ENCODE measurements around the gene SSRP1. TPM values are rescaled to one million over a fixed set of nuclear protein-coding genes. Genes with fewer than 3 reads are reported as not detected.
"Not testable (repeated sequence)": the region's sequence is repeated elsewhere in the genome, so short reads cannot be mapped to it uniquely, and the experiment has no call there.

The SSRP1 gene
- total and polyA plus RNA-seq, 2 donors (not counting 1 experiment from before 2014, with no cell fraction given), result 52.7 to 94.1 TPM

DNA sequence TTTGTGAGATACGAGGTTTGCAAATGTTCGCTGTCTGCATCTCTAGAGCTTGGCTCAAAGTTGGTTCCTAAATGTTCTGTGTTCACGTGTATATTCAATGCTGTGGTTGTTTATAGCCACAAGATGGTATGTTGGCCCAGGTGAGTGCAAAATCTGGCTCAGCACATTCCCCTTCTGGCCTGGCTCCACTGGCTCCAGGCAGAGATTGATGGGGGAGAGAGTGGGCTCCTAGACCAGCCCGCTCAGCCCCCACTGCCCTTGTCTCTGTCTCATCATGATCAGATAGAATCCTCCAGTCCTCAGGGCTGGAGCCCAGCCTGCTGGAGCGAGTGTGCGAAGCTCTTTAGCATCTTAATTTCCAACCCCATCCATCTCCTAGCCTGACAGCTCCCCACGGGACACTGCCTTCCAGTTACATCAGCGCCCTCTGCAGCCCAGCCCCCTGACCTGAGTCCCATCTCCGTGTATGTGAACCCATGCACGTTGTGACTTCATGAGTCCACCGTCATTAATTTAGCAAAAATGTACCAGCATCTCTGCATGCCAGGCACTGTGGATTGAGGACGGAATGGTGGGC lies 4.4 kb upstream of the SSRP1 start:
- Histone ChIP-seq H3K9ac (ENCODE audit: insufficient read depth, low read length) (no peak overlapping the region), H3K27ac (ENCODE audit: insufficient read depth, low read length) (no peak overlapping the region), H3K4me1 (ENCODE audit: control insufficient read depth, extremely low read depth, insufficient read depth, low read length) (peaks cover 4% of the 10 kb centered on the region), H3K36me3 (ENCODE audit: control insufficient read depth, insufficient read depth, low read length) (no peaks in the 10 kb centered on the region), H3K9me3 (ENCODE audit: control insufficient read depth, insufficient read depth, low read depth, low read length) (no peaks in the 10 kb centered on the region), H4K20me1 (ENCODE audit: control insufficient read depth, extremely low read depth, insufficient read depth, low read length) (no peaks in the 10 kb centered on the region), H3K4me3 (replicated peaks in 1 of 4; ENCODE audit: control extremely low read depth in 1 of 4, insufficient read depth in 1 of 4, low read depth in 3 of 4, low read length in 4 of 4) (no peak overlapping the region), H3K27me3 (ENCODE audit: control insufficient read depth, insufficient read depth, low read length) (peaks cover 16% of the 10 kb centered on the region), H2AFZ (ENCODE audit: low read length) (no peak overlapping the region), H3K4me2 (ENCODE audit: extremely low read depth, insufficient read depth, low read length) (no peak overlapping the region), H3K79me2 (ENCODE audit: control insufficient read depth, insufficient read depth, low read length) (peaks cover 7% of the 10 kb centered on the region)
- TF ChIP-seq EZH2 (IDR thresholded peaks at IDR 0.05; ENCODE audit: low read length, missing control alignments), result no peak
- TF ChIP-seq, protein P1, sequence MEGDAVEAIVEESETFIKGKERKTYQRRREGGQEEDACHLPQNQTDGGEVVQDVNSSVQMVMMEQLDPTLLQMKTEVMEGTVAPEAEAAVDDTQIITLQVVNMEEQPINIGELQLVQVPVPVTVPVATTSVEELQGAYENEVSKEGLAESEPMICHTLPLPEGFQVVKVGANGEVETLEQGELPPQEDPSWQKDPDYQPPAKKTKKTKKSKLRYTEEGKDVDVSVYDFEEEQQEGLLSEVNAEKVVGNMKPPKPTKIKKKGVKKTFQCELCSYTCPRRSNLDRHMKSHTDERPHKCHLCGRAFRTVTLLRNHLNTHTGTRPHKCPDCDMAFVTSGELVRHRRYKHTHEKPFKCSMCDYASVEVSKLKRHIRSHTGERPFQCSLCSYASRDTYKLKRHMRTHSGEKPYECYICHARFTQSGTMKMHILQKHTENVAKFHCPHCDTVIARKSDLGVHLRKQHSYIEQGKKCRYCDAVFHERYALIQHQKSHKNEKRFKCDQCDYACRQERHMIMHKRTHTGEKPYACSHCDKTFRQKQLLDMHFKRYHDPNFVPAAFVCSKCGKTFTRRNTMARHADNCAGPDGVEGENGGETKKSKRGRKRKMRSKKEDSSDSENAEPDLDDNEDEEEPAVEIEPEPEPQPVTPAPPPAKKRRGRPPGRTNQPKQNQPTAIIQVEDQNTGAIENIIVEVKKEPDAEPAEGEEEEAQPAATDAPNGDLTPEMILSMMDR (conservative IDR thresholded peaks at IDR 0.05 in 1 of 2, IDR thresholded peaks at IDR 0.05 in 1 of 2; ENCODE audit: low read depth in 1 of 2, low read length in 2 of 2), result peak in 1 of 2 donors; percentile 24
- DNase-seq (ENCODE audit: low read depth in 2 of 2), result peak in 1 of 2 donors; percentile 26

DNA sequence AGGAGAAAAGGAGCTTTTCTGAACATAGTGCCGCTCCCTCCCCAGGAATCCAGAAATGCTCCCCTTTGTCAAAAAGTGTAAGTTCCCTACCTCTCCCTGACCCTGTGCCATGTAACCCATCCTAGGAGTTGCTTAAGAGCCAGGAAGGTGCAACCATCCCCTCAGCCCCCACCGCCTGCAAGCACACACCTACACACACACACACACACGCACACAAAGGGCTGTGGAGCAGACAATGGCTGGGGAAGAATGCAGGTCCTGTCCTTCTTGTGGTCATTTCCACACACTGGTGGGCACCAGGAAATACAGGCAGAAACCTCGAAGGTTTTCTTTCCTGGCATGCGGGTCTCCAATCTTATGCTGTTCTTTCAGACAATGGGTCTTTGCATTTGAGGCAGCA lies 3.6 kb upstream of the SSRP1 start:
- Histone ChIP-seq H2AFZ (ENCODE audit: low read length) (no peak overlapping the region), H3K9ac (ENCODE audit: insufficient read depth, low read length) (no peak overlapping the region), H3K27me3 (ENCODE audit: control insufficient read depth, insufficient read depth, low read length) (peaks cover 16% of the 10 kb centered on the region), H3K4me2 (ENCODE audit: extremely low read depth, insufficient read depth, low read length) (no peak overlapping the region), H3K4me3 (replicated peaks in 1 of 4; ENCODE audit: control extremely low read depth in 1 of 4, insufficient read depth in 1 of 4, low read depth in 3 of 4, low read length in 4 of 4) (no peak overlapping the region), H4K20me1 (ENCODE audit: control insufficient read depth, extremely low read depth, insufficient read depth, low read length) (no peaks in the 10 kb centered on the region), H3K79me2 (ENCODE audit: control insufficient read depth, insufficient read depth, low read length) (peaks cover 15% of the 10 kb centered on the region), H3K9me3 (ENCODE audit: control insufficient read depth, insufficient read depth, low read depth, low read length) (no peaks in the 10 kb centered on the region), H3K36me3 (ENCODE audit: control insufficient read depth, insufficient read depth, low read length) (no peaks in the 10 kb centered on the region), H3K4me1 (ENCODE audit: control insufficient read depth, extremely low read depth, insufficient read depth, low read length) (peaks cover 7% of the 10 kb centered on the region), H3K27ac (ENCODE audit: insufficient read depth, low read length) (no peak overlapping the region)
- TF ChIP-seq, protein P1 (conservative IDR thresholded peaks at IDR 0.05 in 1 of 2, IDR thresholded peaks at IDR 0.05 in 1 of 2; ENCODE audit: low read depth in 1 of 2, low read length in 2 of 2), result no peak
- no peak for TF ChIP-seq EZH2 (IDR thresholded peaks at IDR 0.05; ENCODE audit: low read length, missing control alignments)
- no peak for DNase-seq (ENCODE audit: low read depth in 2 of 2)

DNA sequence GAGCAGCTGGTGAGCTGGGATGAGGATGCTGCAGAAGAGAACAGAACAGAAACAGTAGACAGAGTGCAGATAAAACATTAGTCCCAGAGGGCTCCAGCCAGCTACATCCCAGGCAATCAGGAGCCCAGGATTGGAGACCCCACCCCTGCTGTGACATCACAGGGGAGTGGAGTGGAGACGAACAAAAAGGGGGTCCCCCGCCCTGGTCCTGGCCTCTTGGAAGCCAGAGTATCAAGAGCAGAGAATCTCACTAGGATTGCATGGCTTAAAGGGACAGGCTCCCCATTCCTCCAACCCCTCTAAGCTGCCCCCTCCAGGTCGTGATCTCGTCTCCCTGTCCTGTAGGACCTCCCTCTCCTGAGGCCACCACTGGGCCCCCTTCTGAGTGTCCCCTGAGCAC lies 2.5 kb upstream of the SSRP1 start, which contains the start of gene P2RX3:
Gene P2RX3, plus strand, starts transcription at position 211 of the 400 bp plus-strand sequence. CDS start 199 bp downstream, outside the sequence.
- no peak within 1 kb of the TSS for H3K4me3 ChIP-seq (replicated peaks in 1 of 4; ENCODE audit: control extremely low read depth in 1 of 4, insufficient read depth in 1 of 4, low read depth in 3 of 4, low read length in 4 of 4)
- H3K9me3 ChIP-seq (ENCODE audit: control insufficient read depth, insufficient read depth, low read depth, low read length), result no peaks in the 10 kb centered on the region
- peaks cover 25% of the 10 kb centered on the region for H3K79me2 ChIP-seq (ENCODE audit: control insufficient read depth, insufficient read depth, low read length)
- no peaks in the 10 kb centered on the region for H3K36me3 ChIP-seq (ENCODE audit: control insufficient read depth, insufficient read depth, low read length)
- peaks cover 16% of the 10 kb centered on the region for H3K27me3 ChIP-seq (ENCODE audit: control insufficient read depth, insufficient read depth, low read length)
- H3K27ac ChIP-seq (ENCODE audit: insufficient read depth, low read length), result no peak within 1 kb of the TSS
- peaks cover 7% of the 10 kb centered on the region for H3K4me1 ChIP-seq (ENCODE audit: control insufficient read depth, extremely low read depth, insufficient read depth, low read length)
- no peak within 1 kb of the TSS for H2AFZ ChIP-seq (ENCODE audit: low read length)
- TF ChIP-seq, protein P1 (conservative IDR thresholded peaks at IDR 0.05 in 1 of 2, IDR thresholded peaks at IDR 0.05 in 1 of 2; ENCODE audit: low read depth in 1 of 2, low read length in 2 of 2), result no peak
- H3K4me2 ChIP-seq (ENCODE audit: extremely low read depth, insufficient read depth, low read length), result no peak within 1 kb of the TSS
- no peak within 1 kb of the TSS for H3K9ac ChIP-seq (ENCODE audit: insufficient read depth, low read length)
- no peak for DNase-seq (ENCODE audit: low read depth in 2 of 2)
- H4K20me1 ChIP-seq (ENCODE audit: control insufficient read depth, extremely low read depth, insufficient read depth, low read length), result no peaks in the 10 kb centered on the region

DNA sequence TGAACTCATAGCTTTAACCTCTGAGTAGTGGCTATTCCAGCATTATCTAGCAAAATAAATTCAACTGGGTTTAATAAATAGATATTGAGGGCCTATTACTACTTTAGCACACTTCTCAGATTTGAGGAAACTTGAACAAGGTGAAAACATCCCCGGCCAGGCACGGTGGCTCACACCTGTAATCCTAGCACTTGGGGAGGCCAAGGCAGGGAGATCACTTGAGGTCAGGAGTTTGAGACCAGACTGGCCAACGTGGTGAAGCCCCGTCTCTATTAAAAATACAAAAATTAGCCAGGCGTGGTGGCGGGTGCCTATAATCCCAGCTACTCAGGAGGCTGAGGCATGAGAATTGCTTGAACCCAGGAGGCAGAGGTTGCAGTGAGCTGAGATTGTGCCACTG lies 1.2 kb upstream of the SSRP1 start:
- Histone ChIP-seq H3K27me3 (ENCODE audit: control insufficient read depth, insufficient read depth, low read length) (peaks cover 16% of the 10 kb centered on the region), H3K79me2 (ENCODE audit: control insufficient read depth, insufficient read depth, low read length) (peaks cover 31% of the 10 kb centered on the region)
- H4K20me1 ChIP-seq (ENCODE audit: control insufficient read depth, extremely low read depth, insufficient read depth, low read length); H3K9ac ChIP-seq (ENCODE audit: insufficient read depth, low read length); H3K4me2 ChIP-seq (ENCODE audit: extremely low read depth, insufficient read depth, low read length); H3K4me1 ChIP-seq (ENCODE audit: control insufficient read depth, extremely low read depth, insufficient read depth, low read length); DNase-seq (ENCODE audit: low read depth in 2 of 2); H3K9me3 ChIP-seq (ENCODE audit: control insufficient read depth, insufficient read depth, low read depth, low read length); H2AFZ ChIP-seq (ENCODE audit: low read length); H3K27ac ChIP-seq (ENCODE audit: insufficient read depth, low read length); H3K36me3 ChIP-seq (ENCODE audit: control insufficient read depth, insufficient read depth, low read length); H3K4me3 ChIP-seq (replicated peaks in 1 of 4; ENCODE audit: control extremely low read depth in 1 of 4, insufficient read depth in 1 of 4, low read depth in 3 of 4, low read length in 4 of 4): not testable (repeated sequence)
